ENCODE data around the gene NSD1.

The NSD1 gene

GRCh38 chr5:177179431-177179830 lies 45.9 kb downstream of the NSD1 start:
- no peak for DNase-seq

GRCh38 chr5:177183142-177183541 lies 49.6 kb downstream of the NSD1 start:
- DNase-seq = no peak

DNA sequence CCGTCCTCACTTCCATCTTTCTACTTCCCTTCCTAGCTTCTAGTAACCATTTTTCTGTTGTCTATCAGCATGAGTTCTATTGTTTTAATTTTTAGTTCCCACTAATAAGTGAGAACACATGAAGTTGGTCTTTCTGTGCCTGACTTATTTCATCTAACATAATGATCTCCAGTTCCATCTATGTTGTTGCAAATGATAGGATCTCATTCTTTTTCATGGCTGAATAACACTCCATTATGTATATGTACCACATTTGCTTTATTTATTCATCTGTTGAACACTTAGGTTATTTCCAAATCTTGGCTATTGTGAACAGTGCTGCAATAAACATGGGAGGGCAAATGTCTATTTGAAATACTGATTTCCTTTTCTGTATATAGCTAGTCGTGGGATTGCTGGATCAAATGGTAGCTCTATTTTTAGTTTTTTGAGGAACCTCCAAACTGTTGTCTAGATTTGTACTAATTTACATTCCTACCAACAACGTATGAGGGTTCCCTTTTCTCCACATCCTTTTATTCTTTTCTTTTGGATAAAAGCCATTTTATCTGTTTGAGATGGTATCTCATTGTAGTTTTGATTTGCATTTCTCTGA lies 50.3 kb downstream of the NSD1 start:
- DNase-seq = no peak

GRCh38 chr5:177185993-177186392 lies 52.4 kb downstream of the NSD1 start:
- DNase-seq = no peak

DNA sequence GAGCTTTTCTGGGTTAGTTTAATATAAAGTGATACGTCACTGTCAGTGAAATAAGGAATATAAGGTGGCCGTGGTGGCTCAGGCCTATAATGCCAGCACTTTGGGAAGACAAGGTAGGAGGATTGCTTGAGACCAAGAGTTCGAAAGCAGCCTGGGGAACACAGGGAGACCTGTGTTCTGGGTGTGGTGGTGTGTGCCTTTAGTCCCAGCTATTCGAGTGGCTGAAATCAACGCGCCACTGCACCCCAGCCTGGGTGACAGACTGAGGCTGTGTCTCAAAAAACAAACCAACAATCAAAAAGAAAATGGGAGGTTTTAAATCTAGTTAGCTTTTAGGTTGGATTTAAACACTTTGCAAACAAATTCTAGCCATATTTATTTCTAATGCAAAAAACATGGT lies 53.1 kb downstream of the NSD1 start:
- no peak for DNase-seq

DNA sequence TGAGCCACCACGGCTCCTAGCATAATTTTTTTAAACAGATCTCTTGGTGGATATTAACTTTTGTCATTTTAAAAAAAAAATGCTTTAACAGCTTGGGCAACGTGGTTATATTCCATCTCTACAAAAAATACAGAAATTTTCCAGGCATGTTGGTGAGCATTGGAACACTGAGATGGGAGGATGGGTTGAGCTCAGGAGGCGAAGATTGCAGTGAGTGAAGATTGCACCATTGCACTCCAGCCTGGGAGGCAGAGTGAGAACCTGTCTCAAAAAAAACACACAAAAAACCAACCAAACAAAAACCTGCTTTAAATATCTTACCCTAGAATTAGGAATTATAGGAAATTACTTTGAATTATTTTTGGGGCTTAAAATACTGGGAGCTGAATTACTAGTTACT lies 55.2 kb downstream of the NSD1 start:
- no peak for DNase-seq

DNA sequence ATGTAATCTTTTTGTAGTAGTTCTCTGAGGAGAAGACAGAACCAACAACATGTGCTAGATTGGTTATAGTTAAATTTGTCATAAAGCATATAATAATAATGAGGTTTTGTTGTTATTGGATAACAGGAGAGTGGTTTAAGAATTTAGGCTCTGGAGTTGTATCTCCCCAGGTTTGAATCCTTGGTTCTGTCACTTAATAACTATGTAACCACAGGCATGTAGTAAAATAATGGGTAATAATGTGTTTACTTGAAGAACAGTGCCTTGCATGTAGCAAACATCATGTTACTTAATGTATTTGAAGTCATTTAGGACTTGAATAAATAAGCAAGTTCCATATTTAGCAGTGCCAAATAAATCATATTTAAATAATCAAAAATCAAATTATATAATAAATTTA lies 55.8 kb downstream of the NSD1 start:
- DNase-seq = no peak

DNA sequence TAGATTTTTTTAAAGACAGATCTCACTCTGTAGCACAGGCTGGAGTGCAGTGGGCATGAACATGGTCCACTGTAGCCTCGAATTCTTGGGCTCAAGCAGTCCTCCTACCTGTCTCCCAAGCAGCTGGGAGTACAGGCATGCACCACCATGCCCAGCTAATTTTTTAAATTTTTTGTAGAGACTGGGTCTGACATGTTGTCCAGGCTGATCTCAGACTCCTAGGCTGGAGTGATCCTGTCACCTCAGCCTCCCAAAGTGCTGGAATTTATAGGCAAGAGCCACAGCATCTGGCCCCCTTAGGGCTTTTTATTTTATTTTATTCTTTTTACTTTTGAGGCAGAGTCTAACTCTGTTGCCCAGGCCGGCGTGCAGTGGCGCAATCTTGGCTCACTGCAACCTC lies 56.4 kb downstream of the NSD1 start:
- no peak for DNase-seq

DNA sequence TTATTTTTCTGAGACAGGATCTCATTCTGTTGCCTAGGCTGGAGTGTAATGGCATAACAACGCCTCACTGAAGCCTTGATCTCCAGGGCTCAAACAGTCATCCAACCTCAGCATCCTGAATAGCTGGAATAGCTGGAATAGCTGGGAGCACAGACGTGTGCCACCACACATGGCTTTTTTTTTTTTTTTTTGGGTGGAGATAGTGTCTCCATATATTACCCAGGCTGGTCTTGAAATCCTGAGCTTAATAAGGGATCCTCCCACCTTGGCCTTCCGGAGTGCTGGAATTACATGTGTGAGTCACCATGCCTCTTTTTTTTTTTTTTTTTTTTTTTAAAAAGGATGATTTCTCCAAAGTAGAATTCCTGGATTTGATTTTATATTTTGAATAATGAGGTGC lies 60.7 kb downstream of the NSD1 start:
- no peak for DNase-seq

DNA sequence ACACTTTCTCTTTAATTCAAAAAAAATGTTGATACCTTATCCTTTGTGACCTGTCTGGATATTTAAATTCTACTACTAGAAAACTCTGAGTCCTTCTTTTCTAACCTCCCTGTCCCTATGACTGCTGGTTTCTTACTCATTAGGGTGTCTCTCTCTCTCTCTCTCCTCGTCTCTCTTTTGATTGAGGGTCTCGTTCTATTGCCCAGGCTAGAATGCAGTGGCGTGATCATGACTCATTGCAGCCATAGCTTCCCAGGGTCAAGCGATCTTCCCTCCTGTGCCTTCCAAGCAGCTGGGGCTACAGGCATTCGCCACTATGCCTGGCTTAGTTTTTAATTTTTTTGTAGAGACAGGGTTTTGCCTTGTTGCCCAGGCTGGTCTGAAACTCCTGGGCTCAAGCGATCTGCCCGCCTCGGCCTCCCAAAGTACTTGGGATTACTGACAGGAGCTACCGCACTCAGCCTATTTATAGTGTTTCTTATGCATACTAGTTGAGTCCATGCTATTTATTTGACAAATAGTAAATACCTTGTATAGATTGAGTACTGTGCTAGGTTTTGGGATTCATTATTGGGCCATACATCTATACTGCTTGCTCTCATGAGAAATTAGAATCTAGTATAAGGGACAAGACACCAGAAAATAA lies 61.9 kb downstream of the NSD1 start:
- DNase-seq = no peak

- DNase-seq = no peak
These were observed 65.2 kb downstream of the NSD1 start for GRCh38 chr5:177198738-177199137.

DNA sequence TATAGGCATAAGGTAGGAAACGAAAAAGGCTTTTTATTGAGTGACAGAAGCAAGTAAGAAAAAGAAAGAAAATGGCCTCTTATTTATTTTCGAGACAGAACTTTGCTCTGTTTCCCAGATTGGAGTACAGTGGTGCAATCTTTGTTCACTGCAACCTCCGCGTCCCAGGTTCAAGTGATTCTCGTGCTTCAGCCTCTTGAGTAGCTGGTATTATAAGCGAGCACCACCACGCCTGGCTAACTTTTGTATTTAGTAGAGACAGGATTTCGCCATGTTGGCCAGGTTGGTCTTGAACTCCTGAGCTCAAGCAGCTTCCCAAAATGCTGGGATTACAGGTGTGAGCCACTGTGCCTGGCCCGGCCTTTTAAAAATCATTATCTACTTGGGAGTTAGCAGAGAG lies 70.7 kb downstream of the NSD1 start:
- no peak for DNase-seq

- DNase-seq = no peak
These were observed 76.0 kb downstream of the NSD1 start for GRCh38 chr5:177209610-177210009.

GRCh38 chr5:177212242-177212641 lies 78.7 kb downstream of the NSD1 start:
- DNase-seq = no peak

DNA sequence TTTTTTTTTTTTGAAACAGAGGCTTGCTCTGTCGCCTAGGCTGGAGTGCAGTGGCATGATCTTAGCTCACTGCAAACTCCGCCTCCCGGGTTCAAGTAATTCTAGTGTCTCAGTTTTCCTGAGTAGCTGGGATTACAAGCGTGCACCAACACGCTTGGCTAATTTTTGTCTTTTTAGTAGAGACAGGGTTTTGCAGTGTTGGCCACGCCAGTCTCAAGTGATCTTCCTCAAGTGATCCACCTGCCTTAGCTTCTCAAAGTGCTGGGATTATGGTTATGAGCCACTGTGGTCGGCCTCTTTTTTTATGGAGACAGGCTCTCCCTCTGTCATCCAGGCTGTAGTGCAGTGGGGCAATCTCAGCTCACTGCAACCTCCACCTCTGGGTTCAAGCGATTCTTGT lies 87.0 kb downstream of the NSD1 start:
- no peak for DNase-seq

DNA sequence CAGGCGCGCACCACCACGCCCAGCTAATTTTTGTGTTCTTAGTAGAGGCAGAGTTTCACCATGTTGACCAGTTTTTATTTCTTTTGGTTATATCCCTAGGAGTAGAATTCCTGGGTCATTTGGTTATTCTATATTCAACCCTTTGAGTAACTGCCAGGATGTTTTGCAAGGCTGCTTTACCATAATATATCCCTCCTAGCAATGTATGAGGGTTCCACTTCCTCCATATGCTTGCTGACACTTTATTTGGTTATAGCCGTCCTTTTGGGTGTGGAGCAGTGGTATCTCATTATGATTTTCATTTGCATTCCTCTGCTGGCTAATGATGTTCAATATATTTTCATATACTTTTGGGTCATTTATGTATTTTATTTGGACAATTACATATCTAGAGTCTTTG lies 88.7 kb downstream of the NSD1 start:
- no peak for DNase-seq

GRCh38 chr5:177225798-177226197 lies 92.2 kb downstream of the NSD1 start:
- no peak for DNase-seq

DNA sequence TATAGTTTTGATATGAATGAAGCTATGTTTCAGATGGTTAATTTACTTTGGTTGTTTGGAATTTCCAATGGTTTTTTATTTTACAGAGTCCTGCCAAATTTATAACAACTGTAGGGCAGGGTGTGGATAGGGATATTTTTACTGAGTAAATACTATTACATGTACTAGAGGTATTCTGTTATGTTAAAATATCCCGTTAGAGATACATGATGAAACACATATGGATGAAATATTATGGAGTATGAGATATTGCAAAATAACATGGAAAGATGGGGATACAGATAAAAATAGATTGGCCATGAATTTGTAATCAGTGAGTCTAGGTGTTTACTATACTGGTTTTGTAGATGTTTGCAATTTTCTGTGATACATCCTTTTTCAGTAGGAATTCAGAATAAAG lies 93.3 kb downstream of the NSD1 start:
- DNase-seq = no peak

DNA sequence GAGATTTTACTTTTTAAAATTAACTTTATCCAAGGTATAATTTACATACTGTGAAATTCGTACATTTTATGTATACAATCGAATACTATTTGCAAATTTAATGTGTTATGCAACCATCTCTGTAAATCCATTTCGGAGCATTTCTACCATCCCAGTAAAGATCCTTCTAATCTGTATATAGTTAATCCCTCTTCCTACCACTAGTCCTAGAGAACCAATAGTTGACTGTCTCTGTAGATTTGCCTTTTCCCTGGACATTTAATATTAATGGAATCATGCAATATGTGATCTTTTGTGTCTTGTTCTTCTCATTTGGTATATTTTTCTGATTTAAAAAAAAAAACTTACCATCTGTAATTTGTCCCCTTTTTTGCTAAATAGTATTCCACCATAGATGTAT lies 95.2 kb downstream of the NSD1 start:
- DNase-seq = no peak

- no peak for DNase-seq
These were observed 97.1 kb downstream of the NSD1 start for GRCh38 chr5:177230660-177231059.

- DNase-seq = no peak
These were observed 98.1 kb downstream of the NSD1 start for GRCh38 chr5:177231479-177232250.

DNA sequence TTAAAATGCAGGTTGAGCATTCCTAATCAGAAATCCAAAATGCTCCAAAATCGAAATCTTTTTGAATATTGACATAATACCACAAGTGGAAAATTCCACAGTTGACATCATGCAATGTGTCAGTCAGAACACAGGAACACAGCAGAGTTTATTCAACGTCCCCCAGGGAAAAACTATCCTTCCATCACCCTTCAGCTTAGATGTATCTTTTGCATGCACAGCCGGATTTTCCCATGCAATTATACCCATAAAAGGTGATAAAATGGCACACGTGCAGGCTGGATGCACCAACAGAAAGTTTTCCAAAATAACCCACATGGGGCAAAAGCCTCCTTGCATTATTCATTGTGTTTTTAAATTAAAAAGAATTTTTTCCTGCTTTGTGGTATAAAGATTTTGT lies 98.8 kb downstream of the NSD1 start:
- no peak for DNase-seq

DNA sequence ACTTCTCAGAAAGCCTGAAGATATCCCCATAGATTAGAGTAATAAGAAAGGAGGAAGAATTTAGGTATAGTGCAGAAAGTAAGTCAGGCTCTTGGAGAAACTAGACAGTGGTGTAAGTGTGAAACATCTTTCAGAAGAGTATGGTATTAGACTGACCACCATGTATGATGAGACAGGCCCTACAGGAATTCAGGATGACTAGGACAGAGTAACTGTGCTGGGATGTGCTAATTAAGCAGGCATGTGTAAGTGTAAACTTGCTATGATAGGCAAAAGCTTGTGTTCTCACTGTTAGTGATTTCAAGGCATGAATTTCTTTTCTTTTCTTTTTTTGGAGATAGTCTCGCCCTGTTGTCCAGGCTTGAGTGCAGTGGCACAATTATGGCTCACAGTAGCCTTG lies 99.2 kb downstream of the NSD1 start:
- no peak for DNase-seq

- no peak for DNase-seq
These were observed 99.6 kb downstream of the NSD1 start for GRCh38 chr5:177233206-177233605.

GRCh38 chr5:177233802-177234201 lies 100.2 kb downstream of the NSD1 start:
- DNase-seq = no peak
